Neural cell (in vitro differentiated cells): ENCODE results near the gene ISG20L2. TPM values are rescaled to one million over a fixed set of nuclear protein-coding genes. Genes with fewer than 3 reads are reported as not detected.

Experiments used
- H2AFZ ChIP-seq: fragments of 200-600, 300-800 bp; sonication (generic), shearing (Covaris generic); 2 replicates; pipeline ENCODE4 v1.6.0; 2014; ENCODE audit warnings: low read depth, mild to moderate bottlenecking, antibody characterized with exemption, low read length, moderate library complexity
- H3F3A ChIP-seq: fragments of 200-600 bp; shearing (Covaris generic); 2 replicates; pipeline ENCODE4 v1.6.1; 2016; ENCODE audit warnings: mild to moderate bottlenecking, moderate library complexity, mixed read lengths, antibody characterized with exemption, low read length; ENCODE audit not compliant: insufficient read depth, poor library complexity, severe bottlenecking
- H3K27ac ChIP-seq: fragments of 200-600, 300-800 bp; sonication (generic), shearing (Covaris generic); 2 replicates; pipeline ENCODE4 v1.5.1; 2014; ENCODE audit warnings: mild to moderate bottlenecking, low read length, moderate library complexity
- H3K27me3 ChIP-seq: fragments of 300-800, 200-600 bp; sonication (generic), shearing (Covaris generic); 2 replicates; pipeline ENCODE4 v1.6.0; 2014; ENCODE audit warnings: mild to moderate bottlenecking, low read depth, low read length, moderate library complexity; ENCODE audit not compliant: insufficient read depth
- H3K36me3 ChIP-seq: fragments of 300-800, 200-600 bp; sonication (generic), shearing (Covaris generic); 2 replicates; pipeline ENCODE4 v1.5.1; 2014; ENCODE audit warnings: mild to moderate bottlenecking, antibody characterized with exemption, low read length, moderate library complexity; ENCODE audit not compliant: insufficient read depth
- H3K4me2 ChIP-seq: fragments of 300-800, 200-600 bp; sonication (generic), shearing (Covaris generic); 2 replicates; pipeline ENCODE4 v1.6.0; 2014; ENCODE audit warnings: mild to moderate bottlenecking, low read length
- H3K4me3 ChIP-seq: fragments of 300-800, 200-600 bp; sonication (generic), shearing (Covaris generic); 2 replicates; pipeline ENCODE4 v1.5.1; 2014; ENCODE audit warnings: mild to moderate bottlenecking, low read length, moderate library complexity
- H3K79me2 ChIP-seq: fragments of 200-600 bp; shearing (Covaris generic); replicated peaks from 2 replicates; pipeline ENCODE4 v1.6.0; 2014; ENCODE audit warnings: mild to moderate bottlenecking, low read length, moderate library complexity; ENCODE audit not compliant: insufficient read depth
- H3K9ac ChIP-seq: fragments of 300-800, 200-600 bp; sonication (generic), shearing (Covaris generic); 2 replicates; pipeline ENCODE4 v1.6.1; 2016; ENCODE audit warnings: mild to moderate bottlenecking, low read length, mixed read lengths
- H3K9me2 ChIP-seq: fragments of 200-600 bp; shearing (Covaris generic); 2 replicates; pipeline ENCODE4 v1.6.1; 2016; ENCODE audit warnings: mild to moderate bottlenecking, low read length, mixed read lengths; ENCODE audit not compliant: insufficient read depth
- H3K9me3 ChIP-seq: fragments of 200-600, 300-800 bp; sonication (generic), shearing (Covaris generic); 2 replicates; pipeline ENCODE4 v1.6.1; 2016; ENCODE audit warnings: mild to moderate bottlenecking, mixed run types, low read length, moderate library complexity, mixed read lengths
- H4K20me1 ChIP-seq: fragments of 200-600 bp; shearing (Covaris generic); 2 replicates; pipeline ENCODE4 v1.6.1; 2016; ENCODE audit warnings: mild to moderate bottlenecking, mixed run types; ENCODE audit not compliant: insufficient read depth
- EP300 ChIP-seq: fragments of 450-650 bp; conservative IDR thresholded peaks from 2 replicates; pipeline ENCODE4 v1.6.1; 2014; ENCODE audit warnings: antibody characterized with exemption, mild to moderate bottlenecking, moderate library complexity; ENCODE audit not compliant: poor library complexity, severe bottlenecking
- EZH2 ChIP-seq: fragments of 200-600, 300-800 bp; shearing (Covaris generic), sonication (generic); IDR thresholded peaks from 2 replicates; pipeline ENCODE4 v1.6.1; 2014; ENCODE audit warnings: antibody characterized with exemption, low read length, borderline replicate concordance, mild to moderate bottlenecking; ENCODE audit not compliant: insufficient read depth, poor library complexity, severe bottlenecking
- MXI1 ChIP-seq: fragments of 450-650 bp; conservative IDR thresholded peaks from 2 replicates; pipeline ENCODE4 v1.6.1; 2014; ENCODE audit warnings: antibody characterized with exemption, mild to moderate bottlenecking; ENCODE audit not compliant: poor library complexity, severe bottlenecking
- POLR2AphosphoS5 ChIP-seq: IDR thresholded peaks from 2 replicates; pipeline ENCODE4 v1.6.1; 2012
- RAD21 ChIP-seq: fragments of 450-650 bp; conservative IDR thresholded peaks from 2 replicates; pipeline ENCODE4 v1.6.1; 2014; ENCODE audit warnings: antibody characterized with exemption, mild to moderate bottlenecking, moderate library complexity
- REST ChIP-seq: IDR thresholded peaks from 2 replicates; pipeline ENCODE4 v1.6.1; 2012; ENCODE audit warnings: borderline replicate concordance
- SMC3 ChIP-seq: fragments of 450-650 bp; conservative IDR thresholded peaks from 2 replicates; pipeline ENCODE4 v1.6.1; 2014; ENCODE audit warnings: antibody characterized with exemption, mild to moderate bottlenecking, moderate library complexity; ENCODE audit not compliant: poor library complexity
- TAF1 ChIP-seq: IDR thresholded peaks from 2 replicates; pipeline ENCODE4 v1.6.1; 2012; ENCODE audit warnings: low read depth
- polyA plus RNA-seq: library from polyadenylated mRNA; depleted of rRNA; stranded (reverse); fragments of >200 nt; gene quantifications from 2 replicates; pipeline ENCODE4 v1.2.3, GENCODE V29; 2014
- TF ChIP-seq, protein P1 (sequence below): fragments of 450-650 bp; IDR thresholded peaks from 2 replicates; pipeline ENCODE4 v1.5.1; 2014; ENCODE audit warnings: antibody characterized with exemption, mild to moderate bottlenecking, moderate library complexity; ENCODE audit not compliant: poor library complexity, severe bottlenecking

The ISG20L2 gene
- polyA plus RNA-seq, 1 donor from 2014 or later = 8.5 TPM

DNA sequence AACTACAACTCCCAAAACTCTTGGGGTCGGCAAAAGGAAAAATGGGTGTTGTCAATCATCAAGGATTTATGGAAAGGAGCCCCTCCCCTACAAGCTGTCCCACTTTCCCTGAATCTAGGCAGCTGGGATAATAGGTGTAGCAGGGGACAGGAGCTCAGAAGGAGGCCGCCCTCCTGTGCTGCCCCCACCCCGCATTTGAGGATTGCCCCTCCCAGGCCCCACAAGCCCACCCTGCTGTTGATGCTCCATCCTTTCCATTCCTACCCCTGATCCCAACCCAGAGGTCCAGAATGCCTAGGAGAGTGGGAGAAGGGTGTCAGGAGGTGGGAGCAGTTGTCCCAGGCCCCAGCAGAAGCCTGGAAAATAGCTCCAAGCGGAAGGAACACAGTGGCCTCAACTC lies 14.2 kb upstream of the ISG20L2 start:
- no peak for TF ChIP-seq SMC3
- TF ChIP-seq REST = no peak
- TF ChIP-seq TAF1 = no peak
- no peak for TF ChIP-seq MXI1
- no peak for TF ChIP-seq EZH2
- no peak for TF ChIP-seq POLR2AphosphoS5
- TF ChIP-seq, protein P1, sequence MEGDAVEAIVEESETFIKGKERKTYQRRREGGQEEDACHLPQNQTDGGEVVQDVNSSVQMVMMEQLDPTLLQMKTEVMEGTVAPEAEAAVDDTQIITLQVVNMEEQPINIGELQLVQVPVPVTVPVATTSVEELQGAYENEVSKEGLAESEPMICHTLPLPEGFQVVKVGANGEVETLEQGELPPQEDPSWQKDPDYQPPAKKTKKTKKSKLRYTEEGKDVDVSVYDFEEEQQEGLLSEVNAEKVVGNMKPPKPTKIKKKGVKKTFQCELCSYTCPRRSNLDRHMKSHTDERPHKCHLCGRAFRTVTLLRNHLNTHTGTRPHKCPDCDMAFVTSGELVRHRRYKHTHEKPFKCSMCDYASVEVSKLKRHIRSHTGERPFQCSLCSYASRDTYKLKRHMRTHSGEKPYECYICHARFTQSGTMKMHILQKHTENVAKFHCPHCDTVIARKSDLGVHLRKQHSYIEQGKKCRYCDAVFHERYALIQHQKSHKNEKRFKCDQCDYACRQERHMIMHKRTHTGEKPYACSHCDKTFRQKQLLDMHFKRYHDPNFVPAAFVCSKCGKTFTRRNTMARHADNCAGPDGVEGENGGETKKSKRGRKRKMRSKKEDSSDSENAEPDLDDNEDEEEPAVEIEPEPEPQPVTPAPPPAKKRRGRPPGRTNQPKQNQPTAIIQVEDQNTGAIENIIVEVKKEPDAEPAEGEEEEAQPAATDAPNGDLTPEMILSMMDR = no peak
- TF ChIP-seq EP300 = no peak
- no peak for TF ChIP-seq RAD21
- H3K9ac ChIP-seq = no peak overlapping the region

GRCh38 chr1:156742017-156742416 lies 13.5 kb upstream of the ISG20L2 start:
- no peaks in the 10 kb centered on the region for H3K9me2 ChIP-seq
- no peaks in the 10 kb centered on the region for H3F3A ChIP-seq
- H3K9me3 ChIP-seq = no peaks in the 10 kb centered on the region
- H2AFZ ChIP-seq = no peak overlapping the region
- H3K36me3 ChIP-seq = no peaks in the 10 kb centered on the region
- H3K9ac ChIP-seq = no peak overlapping the region
- H3K4me2 ChIP-seq = no peak overlapping the region
- no peaks in the 10 kb centered on the region for H3K27me3 ChIP-seq
- H3K79me2 ChIP-seq = peaks cover 20% of the 10 kb centered on the region
- peak overlapping the region; percentile 88 for H3K27ac ChIP-seq
- TF ChIP-seq MXI1 = no peak
- no peak for TF ChIP-seq TAF1
- no peak for TF ChIP-seq EZH2
- no peak for TF ChIP-seq RAD21
- TF ChIP-seq, protein P1 = no peak
- TF ChIP-seq REST = no peak
- no peak for TF ChIP-seq SMC3
- no peak for TF ChIP-seq POLR2AphosphoS5
- no peak for TF ChIP-seq EP300
- peak overlapping the region; percentile 77 for H3K4me3 ChIP-seq
- H4K20me1 ChIP-seq = no peaks in the 10 kb centered on the region

More for the DNA sequence above, 14.2 kb upstream of the ISG20L2 start:
- Histone ChIP-seq H3K36me3 (no peaks in the 10 kb centered on the region), H3K79me2 (peaks cover 26% of the 10 kb centered on the region), H3F3A (no peaks in the 10 kb centered on the region), H3K4me2 (no peak overlapping the region), H3K9me2 (no peaks in the 10 kb centered on the region), H4K20me1 (no peaks in the 10 kb centered on the region), H3K27me3 (no peaks in the 10 kb centered on the region), H3K27ac (no peak overlapping the region), H3K9me3 (no peaks in the 10 kb centered on the region), H3K4me3 (no peak overlapping the region), H2AFZ (no peak overlapping the region)
